ENCODE results near the gene TLE1.

The TLE1 gene

DNA sequence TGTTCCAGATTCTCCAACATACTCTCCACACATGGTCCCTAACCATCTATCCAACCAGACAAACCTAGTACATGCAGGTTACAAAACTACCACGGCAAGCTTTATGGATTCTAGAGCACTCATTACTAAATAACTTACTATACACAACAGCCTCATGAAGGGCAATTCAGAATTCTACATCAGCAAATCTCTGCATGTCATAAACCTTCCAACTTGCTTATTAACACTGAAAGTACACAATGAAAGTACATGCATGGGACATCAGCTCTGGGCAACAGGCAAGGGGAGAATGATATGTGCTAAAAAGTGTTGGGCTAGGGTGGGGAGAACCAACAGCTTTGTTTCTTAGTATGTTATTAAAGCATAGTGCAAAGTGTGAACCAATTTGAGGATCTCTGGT is 70.4 kb downstream of the TLE1 start:
- Histone ChIP-seq H3F3A (ENCODE audit: low read depth) (no peaks in the 10 kb centered on the region), H3K4me2 (ENCODE audit: low read depth, low read length, poor library complexity, severe bottlenecking) (peak overlapping the region; percentile 77), H4K20me1 (ENCODE audit: insufficient read depth, low read length, poor library complexity, severe bottlenecking) (no peaks in the 10 kb centered on the region), H3K36me3 (ENCODE audit: insufficient read depth, low read length) (peaks cover 3% of the 10 kb centered on the region; the same call in 1 of the 2 replicates), H3K9me2 (replicated peaks; ENCODE audit: low read depth, low read length) (no peaks in the 10 kb centered on the region), H3K9me3 (ENCODE audit: insufficient read depth, low read depth, low read length) (no peaks in the 10 kb centered on the region), H2AFZ (ENCODE audit: low read length) (no peak overlapping the region), H3K4me3 (ENCODE audit: low read length, poor library complexity, severe bottlenecking) (no peak overlapping the region), H3K79me2 (ENCODE audit: insufficient read depth, low read length) (no peaks in the 10 kb centered on the region), H3K4me1 (ENCODE audit: insufficient read depth, low read length, poor library complexity, severe bottlenecking) (peaks cover 45% of the 10 kb centered on the region), H3K27me3 (ENCODE audit: insufficient read depth, low read length, poor library complexity, severe bottlenecking) (no peaks in the 10 kb centered on the region), H3K9ac (ENCODE audit: low read depth, low read length, poor library complexity, severe bottlenecking) (no peak overlapping the region)
- TF ChIP-seq, protein P1, sequence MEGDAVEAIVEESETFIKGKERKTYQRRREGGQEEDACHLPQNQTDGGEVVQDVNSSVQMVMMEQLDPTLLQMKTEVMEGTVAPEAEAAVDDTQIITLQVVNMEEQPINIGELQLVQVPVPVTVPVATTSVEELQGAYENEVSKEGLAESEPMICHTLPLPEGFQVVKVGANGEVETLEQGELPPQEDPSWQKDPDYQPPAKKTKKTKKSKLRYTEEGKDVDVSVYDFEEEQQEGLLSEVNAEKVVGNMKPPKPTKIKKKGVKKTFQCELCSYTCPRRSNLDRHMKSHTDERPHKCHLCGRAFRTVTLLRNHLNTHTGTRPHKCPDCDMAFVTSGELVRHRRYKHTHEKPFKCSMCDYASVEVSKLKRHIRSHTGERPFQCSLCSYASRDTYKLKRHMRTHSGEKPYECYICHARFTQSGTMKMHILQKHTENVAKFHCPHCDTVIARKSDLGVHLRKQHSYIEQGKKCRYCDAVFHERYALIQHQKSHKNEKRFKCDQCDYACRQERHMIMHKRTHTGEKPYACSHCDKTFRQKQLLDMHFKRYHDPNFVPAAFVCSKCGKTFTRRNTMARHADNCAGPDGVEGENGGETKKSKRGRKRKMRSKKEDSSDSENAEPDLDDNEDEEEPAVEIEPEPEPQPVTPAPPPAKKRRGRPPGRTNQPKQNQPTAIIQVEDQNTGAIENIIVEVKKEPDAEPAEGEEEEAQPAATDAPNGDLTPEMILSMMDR (conservative IDR thresholded peaks at IDR 0.05; ENCODE audit: low read length), result no peak
- no peak for TF ChIP-seq EZH2phosphoT487 (IDR thresholded peaks at IDR 0.05; ENCODE audit: borderline replicate concordance)

DNA sequence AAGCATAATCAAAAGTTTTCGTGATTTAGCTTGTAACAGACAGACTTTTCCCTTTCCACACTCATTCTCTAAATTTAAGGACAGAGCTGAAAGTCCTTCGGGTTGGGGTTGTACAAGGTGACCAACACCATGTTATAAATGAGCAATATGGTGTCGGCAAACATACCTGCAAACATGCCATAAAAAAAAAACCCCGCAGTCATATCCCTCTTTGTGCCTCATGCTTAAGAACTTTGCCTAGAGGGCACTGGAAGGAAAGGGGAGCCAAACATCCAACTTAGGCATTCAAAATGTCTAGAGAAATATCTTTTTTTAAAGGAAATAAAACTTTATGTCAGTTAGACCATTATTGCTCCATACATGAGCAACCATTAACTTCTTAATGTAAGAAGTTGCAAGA is 73.2 kb downstream of the TLE1 start:
- Histone ChIP-seq H3K27me3 (ENCODE audit: insufficient read depth, low read length, poor library complexity, severe bottlenecking) (no peaks in the 10 kb centered on the region), H3F3A (ENCODE audit: low read depth) (no peaks in the 10 kb centered on the region), H3K4me3 (ENCODE audit: low read length, poor library complexity, severe bottlenecking) (no peak overlapping the region), H2AFZ (ENCODE audit: low read length) (no peak overlapping the region), H3K4me1 (ENCODE audit: insufficient read depth, low read length, poor library complexity, severe bottlenecking) (peaks cover 32% of the 10 kb centered on the region), H3K9ac (ENCODE audit: low read depth, low read length, poor library complexity, severe bottlenecking) (no peak overlapping the region), H3K9me2 (replicated peaks; ENCODE audit: low read depth, low read length) (no peaks in the 10 kb centered on the region), H3K9me3 (ENCODE audit: insufficient read depth, low read depth, low read length) (no peaks in the 10 kb centered on the region), H4K20me1 (ENCODE audit: insufficient read depth, low read length, poor library complexity, severe bottlenecking) (no peaks in the 10 kb centered on the region), H3K36me3 (ENCODE audit: insufficient read depth, low read length) (peaks cover 15% of the 10 kb centered on the region; the same call in 1 of the 2 replicates), H3K79me2 (ENCODE audit: insufficient read depth, low read length) (no peaks in the 10 kb centered on the region), H3K4me2 (ENCODE audit: low read depth, low read length, poor library complexity, severe bottlenecking) (no peak overlapping the region)
- TF ChIP-seq, protein P1 (conservative IDR thresholded peaks at IDR 0.05; ENCODE audit: low read length), result no peak
- TF ChIP-seq EZH2phosphoT487 (IDR thresholded peaks at IDR 0.05; ENCODE audit: borderline replicate concordance), result no peak

DNA sequence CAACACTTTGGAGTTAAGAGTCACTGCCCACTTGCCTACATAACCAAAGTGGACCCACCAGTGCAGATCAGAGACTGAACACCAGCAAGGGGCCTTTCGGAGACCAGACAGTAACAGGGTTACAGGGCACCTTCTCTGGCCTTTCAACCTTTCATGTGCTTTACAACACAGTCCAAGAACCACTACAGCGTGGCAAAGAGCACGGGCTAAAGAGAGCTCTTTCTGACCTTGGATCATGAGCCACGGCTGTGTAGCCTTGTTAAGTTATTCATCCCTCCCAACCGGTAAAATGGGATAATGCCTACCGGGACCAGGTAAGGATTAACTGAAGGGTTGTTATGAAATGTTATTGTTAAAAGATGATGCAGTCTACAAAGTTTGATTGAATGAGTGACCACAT is 75.0 kb downstream of the TLE1 start:
- Histone ChIP-seq H3K4me3 (ENCODE audit: low read length, poor library complexity, severe bottlenecking) (no peak overlapping the region), H3K36me3 (ENCODE audit: insufficient read depth, low read length) (peaks cover 15% of the 10 kb centered on the region; the same call in 1 of the 2 replicates), H3K79me2 (ENCODE audit: insufficient read depth, low read length) (no peaks in the 10 kb centered on the region), H3K4me1 (ENCODE audit: insufficient read depth, low read length, poor library complexity, severe bottlenecking) (peaks cover 32% of the 10 kb centered on the region), H3K27me3 (ENCODE audit: insufficient read depth, low read length, poor library complexity, severe bottlenecking) (no peaks in the 10 kb centered on the region), H3K9ac (ENCODE audit: low read depth, low read length, poor library complexity, severe bottlenecking) (no peak overlapping the region), H3K9me3 (ENCODE audit: insufficient read depth, low read depth, low read length) (no peaks in the 10 kb centered on the region), H3K4me2 (ENCODE audit: low read depth, low read length, poor library complexity, severe bottlenecking) (no peak overlapping the region), H3F3A (ENCODE audit: low read depth) (0 out of 2 replicates have a peak, but pooled peaks cover 3% of the 10 kb centered on the region), H3K9me2 (replicated peaks; ENCODE audit: low read depth, low read length) (no peaks in the 10 kb centered on the region), H4K20me1 (ENCODE audit: insufficient read depth, low read length, poor library complexity, severe bottlenecking) (no peaks in the 10 kb centered on the region), H2AFZ (ENCODE audit: low read length) (no peak overlapping the region)
- TF ChIP-seq EZH2phosphoT487 (IDR thresholded peaks at IDR 0.05; ENCODE audit: borderline replicate concordance), result no peak
- TF ChIP-seq, protein P1 (conservative IDR thresholded peaks at IDR 0.05; ENCODE audit: low read length), result no peak

All from Loucy (cell line).